ENCODE data around the gene ZDHHC14. TPM values are rescaled to one million over a fixed set of nuclear protein-coding genes. Genes with fewer than 3 reads are reported as not detected.
"Not testable (repeated sequence)": the region's sequence is repeated elsewhere in the genome, so short reads cannot be mapped to it uniquely, and the experiment has no call there.

ZDHHC14 gene
- total RNA-seq, 2 experiments from 2014 or later: 7.9 to 32.7 TPM

- Mint-ChIP-seq H3K9me3 (ENCODE audit: low read depth) (peaks cover 4% of the 10 kb centered on the region), H3K36me3 (no peaks in the 10 kb centered on the region), H3K4me1 (no peaks in the 10 kb centered on the region), H3K27me3 (peaks cover 37% of the 10 kb centered on the region), H3K4me3 (no peak overlapping the region), H3K27ac (no peak overlapping the region)
- ATAC-seq: no peak
- CTCF ChIA-PET: no interaction called here
- DNase-seq: no peak
These were observed 312.9 kb downstream of the ZDHHC14 start for GRCh38 chr6:157693867-157694266.

GRCh38 chr6:157695301-157696040, 314.5 kb downstream of the ZDHHC14 start:
- no peak overlapping the region for H3K27ac Mint-ChIP-seq
- DNase-seq: no peak
- H3K9me3 Mint-ChIP-seq (ENCODE audit: low read depth): peaks cover 4% of the 10 kb centered on the region
- H3K27me3 Mint-ChIP-seq: peaks cover 38% of the 10 kb centered on the region
- H3K36me3 Mint-ChIP-seq: no peaks in the 10 kb centered on the region
- ATAC-seq: no peak
- CTCF ChIA-PET: no interaction called here
- no peaks in the 10 kb centered on the region for H3K4me1 Mint-ChIP-seq
- no peak overlapping the region for H3K4me3 Mint-ChIP-seq

GRCh38 chr6:157699777-157700636, 319.0 kb downstream of the ZDHHC14 start:
- CTCF ChIA-PET: no interaction called here
- H3K9me3 Mint-ChIP-seq (ENCODE audit: low read depth): peaks cover 4% of the 10 kb centered on the region
- no peaks in the 10 kb centered on the region for H3K4me1 Mint-ChIP-seq
- H3K27ac Mint-ChIP-seq: no peak overlapping the region
- peaks cover 14% of the 10 kb centered on the region for H3K27me3 Mint-ChIP-seq
- DNase-seq: no peak
- no peaks in the 10 kb centered on the region for H3K36me3 Mint-ChIP-seq
- no peak for ATAC-seq
- H3K4me3 Mint-ChIP-seq: no peak overlapping the region

GRCh38 chr6:157706351-157706750, 325.4 kb downstream of the ZDHHC14 start:
- ATAC-seq; H3K27me3 Mint-ChIP-seq; H3K4me3 Mint-ChIP-seq; H3K36me3 Mint-ChIP-seq; H3K9me3 Mint-ChIP-seq (ENCODE audit: low read depth); H3K27ac Mint-ChIP-seq; DNase-seq; CTCF ChIA-PET; H3K4me1 Mint-ChIP-seq: not testable (repeated sequence)

GRCh38 chr6:157706883-157707282, 325.9 kb downstream of the ZDHHC14 start:
- Mint-ChIP-seq H3K27ac (no peak overlapping the region), H3K4me3 (no peak overlapping the region), H3K4me1 (no peaks in the 10 kb centered on the region), H3K27me3 (peaks cover 6% of the 10 kb centered on the region), H3K36me3 (no peaks in the 10 kb centered on the region), H3K9me3 (ENCODE audit: low read depth) (no peaks in the 10 kb centered on the region)
- CTCF ChIA-PET: no interaction called here
- ATAC-seq: no peak
- DNase-seq: no peak

- CTCF ChIA-PET: no interaction called here
- DNase-seq (no peak), ATAC-seq (no peak)
- Mint-ChIP-seq H3K36me3 (no peaks in the 10 kb centered on the region), H3K27ac (no peak overlapping the region), H3K27me3 (peaks cover 6% of the 10 kb centered on the region), H3K4me1 (no peaks in the 10 kb centered on the region), H3K4me3 (no peak overlapping the region), H3K9me3 (ENCODE audit: low read depth) (no peaks in the 10 kb centered on the region)
These were observed 326.6 kb downstream of the ZDHHC14 start for GRCh38 chr6:157707576-157707975.

GRCh38 chr6:157708239-157708638, 327.2 kb downstream of the ZDHHC14 start:
- no peaks in the 10 kb centered on the region for H3K4me1 Mint-ChIP-seq
- H3K36me3 Mint-ChIP-seq: no peaks in the 10 kb centered on the region
- no peak overlapping the region for H3K4me3 Mint-ChIP-seq
- CTCF ChIA-PET: no interaction called here
- peaks cover 6% of the 10 kb centered on the region for H3K27me3 Mint-ChIP-seq
- no peak overlapping the region for H3K27ac Mint-ChIP-seq
- DNase-seq (no peak), ATAC-seq (no peak)
- H3K9me3 Mint-ChIP-seq (ENCODE audit: low read depth): no peaks in the 10 kb centered on the region

GRCh38 chr6:157708933-157709332, 327.9 kb downstream of the ZDHHC14 start:
- no peaks in the 10 kb centered on the region for H3K4me1 Mint-ChIP-seq
- no peaks in the 10 kb centered on the region for H3K36me3 Mint-ChIP-seq
- CTCF ChIA-PET: no interaction called here
- H3K27me3 Mint-ChIP-seq: peaks cover 12% of the 10 kb centered on the region
- no peak for DNase-seq
- H3K9me3 Mint-ChIP-seq (ENCODE audit: low read depth): no peaks in the 10 kb centered on the region
- no peak for ATAC-seq
- no peak overlapping the region for H3K27ac Mint-ChIP-seq
- H3K4me3 Mint-ChIP-seq: no peak overlapping the region

GRCh38 chr6:157709555-157709954, 328.6 kb downstream of the ZDHHC14 start:
- H3K9me3 Mint-ChIP-seq (ENCODE audit: low read depth): no peaks in the 10 kb centered on the region
- H3K27ac Mint-ChIP-seq: no peak overlapping the region
- ATAC-seq (no peak), DNase-seq (no peak)
- no peaks in the 10 kb centered on the region for H3K36me3 Mint-ChIP-seq
- CTCF ChIA-PET: no interaction called here
- no peak overlapping the region for H3K4me3 Mint-ChIP-seq
- peaks cover 13% of the 10 kb centered on the region for H3K27me3 Mint-ChIP-seq
- H3K4me1 Mint-ChIP-seq: no peaks in the 10 kb centered on the region

- Mint-ChIP-seq H3K9me3 (ENCODE audit: low read depth) (no peaks in the 10 kb centered on the region), H3K36me3 (no peaks in the 10 kb centered on the region), H3K4me1 (no peaks in the 10 kb centered on the region), H3K27ac (no peak overlapping the region), H3K27me3 (peaks cover 15% of the 10 kb centered on the region), H3K4me3 (no peak overlapping the region)
- DNase-seq (no peak), ATAC-seq (no peak)
- CTCF ChIA-PET: no interaction called here
These were observed 329.6 kb downstream of the ZDHHC14 start for GRCh38 chr6:157710604-157711003.

GRCh38 chr6:157711060-157711459, 330.1 kb downstream of the ZDHHC14 start:
- no peaks in the 10 kb centered on the region for H3K4me1 Mint-ChIP-seq
- H3K4me3 Mint-ChIP-seq: no peak overlapping the region
- peaks cover 15% of the 10 kb centered on the region for H3K27me3 Mint-ChIP-seq
- H3K9me3 Mint-ChIP-seq (ENCODE audit: low read depth): no peaks in the 10 kb centered on the region
- DNase-seq (no peak), ATAC-seq (no peak)
- no peaks in the 10 kb centered on the region for H3K36me3 Mint-ChIP-seq
- no peak overlapping the region for H3K27ac Mint-ChIP-seq
- CTCF ChIA-PET: no interaction called here

- Mint-ChIP-seq H3K9me3 (ENCODE audit: low read depth) (no peaks in the 10 kb centered on the region), H3K4me1 (no peaks in the 10 kb centered on the region), H3K27ac (no peak overlapping the region), H3K27me3 (peaks cover 12% of the 10 kb centered on the region), H3K4me3 (no peak overlapping the region), H3K36me3 (no peaks in the 10 kb centered on the region)
- no peak for ATAC-seq
- no peak for DNase-seq
- CTCF ChIA-PET: no interaction called here
These were observed 331.8 kb downstream of the ZDHHC14 start for GRCh38 chr6:157712585-157713295.

GRCh38 chr6:157713451-157714152, 332.6 kb downstream of the ZDHHC14 start:
- Mint-ChIP-seq H3K9me3 (ENCODE audit: low read depth) (no peaks in the 10 kb centered on the region), H3K4me1 (no peaks in the 10 kb centered on the region), H3K36me3 (no peaks in the 10 kb centered on the region), H3K27me3 (peaks cover 12% of the 10 kb centered on the region), H3K27ac (no peak overlapping the region), H3K4me3 (no peak overlapping the region)
- ATAC-seq (no peak), DNase-seq (no peak)
- CTCF ChIA-PET: interaction anchor here (0.6 kb wide), 1 partner anchor 364 kb away, joined by 4 read pairs; no protein-coding TSS in a partner anchor

Measured in activated CD8-positive, alpha-beta memory T cell treated with anti-CD3 and anti-CD28 coated beads, Interleukin-2, amount 10 ng/mL, durations not matched to agents 7 days and 5 days (primary cell).